Adrenal gland (tissue), 5 donors: ENCODE measurements around the gene QSOX2.

ENCODE experiments used
- CTCF ChIP-seq, 6 experiments: fragments of 450-650 bp in 4 of 6; fragments of 200-600 bp in 2 of 6; sonication (generic) in 1 of 6; IDR thresholded peaks; 1 replicate in 5 of 6; 2 replicates in 1 of 6; pipeline versions ENCODE4 v1.5.1 to v1.8.0; 2016 to 2021; ENCODE audit warnings: antibody characterized with exemption in 6 of 6, mild to moderate bottlenecking in 2 of 6, moderate library complexity in 1 of 6
- POLR2A ChIP-seq, 2 donors: fragments of 450-650 bp; IDR thresholded peaks; one replicate each; pipeline ENCODE4 v1.6.1; 2017; ENCODE audit warnings: antibody characterized with exemption in 2 of 2, mild to moderate bottlenecking in 2 of 2, moderate library complexity in 1 of 2
- donor health status: DM: no; HTN: no; CAD: no.

- TF ChIP-seq CTCF (IDR thresholded peaks at IDR 0.05) (no peak), POLR2A (IDR thresholded peaks at IDR 0.05) (no peak)
Observed at GRCh38 chr9:136196404-136197083, 49.1 kb downstream of the QSOX2 start.
